SK-N-MC (cell line): ENCODE measurements around the gene KIF2B.

Experiments used
- EZH2 ChIP-seq: fragments of 200-600 bp; sonication (generic); IDR thresholded peaks from one replicate; pipeline ENCODE4 v1.6.1; 2017; ENCODE audit warnings: antibody characterized with exemption
- POLR2AphosphoS5 ChIP-seq: IDR thresholded peaks from 2 replicates; pipeline ENCODE4 v1.6.1; 2012; ENCODE audit warnings: mild to moderate bottlenecking, low read depth, low read length, borderline replicate concordance

DNA sequence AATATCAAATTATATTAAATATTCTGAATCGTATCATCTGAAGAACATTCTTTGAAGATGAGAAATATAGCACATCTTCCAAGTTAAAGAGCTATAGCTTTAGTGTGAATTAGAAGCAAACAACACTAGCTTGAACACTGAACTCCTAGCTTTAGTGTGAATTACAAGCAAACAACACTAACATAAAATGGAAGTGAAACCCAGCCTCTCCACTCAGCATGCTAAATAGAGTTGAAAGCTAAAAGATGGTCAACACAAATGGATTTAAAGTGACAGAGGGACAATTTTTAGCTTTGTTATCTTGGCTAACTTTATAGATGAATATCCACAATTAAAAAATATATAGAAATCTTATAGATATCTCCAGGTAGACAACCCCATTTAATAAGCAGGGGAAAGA is 4.5 kb upstream of the KIF2B start:
- TF ChIP-seq POLR2AphosphoS5 (no peak), EZH2 (no peak)
